ENCODE measurements around the gene PARD3B.

DNA sequence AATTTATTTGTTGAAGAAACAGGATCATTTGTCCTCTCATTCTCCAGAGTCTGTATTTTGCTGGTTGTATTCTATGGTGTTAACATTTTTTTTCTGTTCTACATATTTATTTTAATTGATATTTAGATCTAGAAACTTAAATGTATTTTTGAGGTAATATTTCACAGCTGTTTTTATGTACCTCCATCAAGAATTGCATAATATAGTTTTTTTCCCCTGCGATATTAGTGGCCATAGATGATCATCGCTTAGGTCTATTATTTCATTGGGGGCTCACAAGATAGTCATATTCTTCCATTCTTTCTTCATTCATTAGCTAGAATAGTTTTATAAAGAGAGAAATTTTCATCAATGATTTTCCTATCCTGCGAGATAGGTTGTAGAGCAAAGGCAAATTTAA lies 89.3 kb downstream of the PARD3B start:
- TF ChIP-seq, protein P1, sequence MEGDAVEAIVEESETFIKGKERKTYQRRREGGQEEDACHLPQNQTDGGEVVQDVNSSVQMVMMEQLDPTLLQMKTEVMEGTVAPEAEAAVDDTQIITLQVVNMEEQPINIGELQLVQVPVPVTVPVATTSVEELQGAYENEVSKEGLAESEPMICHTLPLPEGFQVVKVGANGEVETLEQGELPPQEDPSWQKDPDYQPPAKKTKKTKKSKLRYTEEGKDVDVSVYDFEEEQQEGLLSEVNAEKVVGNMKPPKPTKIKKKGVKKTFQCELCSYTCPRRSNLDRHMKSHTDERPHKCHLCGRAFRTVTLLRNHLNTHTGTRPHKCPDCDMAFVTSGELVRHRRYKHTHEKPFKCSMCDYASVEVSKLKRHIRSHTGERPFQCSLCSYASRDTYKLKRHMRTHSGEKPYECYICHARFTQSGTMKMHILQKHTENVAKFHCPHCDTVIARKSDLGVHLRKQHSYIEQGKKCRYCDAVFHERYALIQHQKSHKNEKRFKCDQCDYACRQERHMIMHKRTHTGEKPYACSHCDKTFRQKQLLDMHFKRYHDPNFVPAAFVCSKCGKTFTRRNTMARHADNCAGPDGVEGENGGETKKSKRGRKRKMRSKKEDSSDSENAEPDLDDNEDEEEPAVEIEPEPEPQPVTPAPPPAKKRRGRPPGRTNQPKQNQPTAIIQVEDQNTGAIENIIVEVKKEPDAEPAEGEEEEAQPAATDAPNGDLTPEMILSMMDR (conservative IDR thresholded peaks at IDR 0.05 in 1 of 2, IDR thresholded peaks at IDR 0.05 in 1 of 2; ENCODE audit: low read depth in 1 of 2, low read length in 2 of 2): no peak
- no peak for TF ChIP-seq EZH2 (IDR thresholded peaks at IDR 0.05; ENCODE audit: low read length, missing control alignments)

Data from fibroblast of lung (primary cell).